ENCODE results near the gene ADAMTS16.

The ADAMTS16 gene

GRCh38 chr5:5350101-5350500 lies 210.0 kb downstream of the ADAMTS16 start:
- DNase-seq (ENCODE audit: low read depth) = no peak
- no peak for TF ChIP-seq CTCF (IDR thresholded peaks at IDR 0.05; ENCODE audit: low read length, missing control alignments)
- H3K4me3 ChIP-seq (replicated peaks; ENCODE audit: low read depth, low read length) = no peak overlapping the region

GRCh38 chr5:5351288-5351979 lies 211.3 kb downstream of the ADAMTS16 start:
- H3K4me3 ChIP-seq (replicated peaks; ENCODE audit: low read depth, low read length) = no peak overlapping the region
- no peak for TF ChIP-seq CTCF (IDR thresholded peaks at IDR 0.05; ENCODE audit: low read length, missing control alignments)
- DNase-seq (ENCODE audit: low read depth) = no peak

GRCh38 chr5:5352675-5353074 lies 212.5 kb downstream of the ADAMTS16 start:
- TF ChIP-seq CTCF (IDR thresholded peaks at IDR 0.05; ENCODE audit: low read length, missing control alignments) = no peak
- DNase-seq (ENCODE audit: low read depth) = no peak
- no peak overlapping the region for H3K4me3 ChIP-seq (replicated peaks; ENCODE audit: low read depth, low read length)

- TF ChIP-seq CTCF (IDR thresholded peaks at IDR 0.05; ENCODE audit: low read length, missing control alignments) = no peak
- no peak for DNase-seq (ENCODE audit: low read depth)
These were observed 213.6 kb downstream of the ADAMTS16 start for GRCh38 chr5:5353681-5354080.

GRCh38 chr5:5356765-5357164 lies 216.6 kb downstream of the ADAMTS16 start:
- no peak overlapping the region for H3K4me3 ChIP-seq (replicated peaks; ENCODE audit: low read depth, low read length)
- no peak for DNase-seq (ENCODE audit: low read depth)
- no peak for TF ChIP-seq CTCF (IDR thresholded peaks at IDR 0.05; ENCODE audit: low read length, missing control alignments)

More at GRCh38 chr5:5353681-5354080, 213.6 kb downstream of the ADAMTS16 start:
- H3K4me3 ChIP-seq (replicated peaks; ENCODE audit: low read depth, low read length) = no peak overlapping the region

- TF ChIP-seq CTCF (IDR thresholded peaks at IDR 0.05; ENCODE audit: low read length, missing control alignments) = no peak
- H3K4me3 ChIP-seq (replicated peaks; ENCODE audit: low read depth, low read length) = no peak overlapping the region
- DNase-seq (ENCODE audit: low read depth) = no peak
These were observed 219.5 kb downstream of the ADAMTS16 start for GRCh38 chr5:5359618-5360017.

GRCh38 chr5:5360363-5360940 lies 220.3 kb downstream of the ADAMTS16 start:
- no peak for DNase-seq (ENCODE audit: low read depth)
- TF ChIP-seq CTCF (IDR thresholded peaks at IDR 0.05; ENCODE audit: low read length, missing control alignments) = no peak
- no peak overlapping the region for H3K4me3 ChIP-seq (replicated peaks; ENCODE audit: low read depth, low read length)
